Neural crest cell (in vitro differentiated cells): ENCODE data around the gene SIN3A. TPM values are rescaled to one million over a fixed set of nuclear protein-coding genes. Genes with fewer than 3 reads are reported as not detected.
"Not testable (repeated sequence)": the region's sequence is repeated elsewhere in the genome, so short reads cannot be mapped to it uniquely, and the experiment has no call there.

Experiments
- DNase-seq: peaks from one replicate; pipeline ENCODE4 v3.0.0; 2021; ENCODE audit warnings: low read depth, mixed read lengths, low spot score
- H3K27ac Mint-ChIP-seq: one replicate; pipeline ENCODE4 v1.8.0; 2021; ENCODE audit warnings: mild to moderate bottlenecking, mixed read lengths; ENCODE audit not compliant: unreplicated experiment
- H3K27me3 Mint-ChIP-seq: 2 replicates; pipeline ENCODE4 v1.8.0; 2021; ENCODE audit warnings: low read depth, mild to moderate bottlenecking, mixed read lengths
- H3K36me3 Mint-ChIP-seq: 2 replicates; pipeline ENCODE4 v1.8.0; 2021; ENCODE audit warnings: low read depth, mild to moderate bottlenecking, mixed read lengths
- H3K4me1 Mint-ChIP-seq: 2 replicates; pipeline ENCODE4 v1.8.0; 2021; ENCODE audit warnings: mixed read lengths
- H3K4me3 Mint-ChIP-seq: one replicate; pipeline ENCODE4 v1.8.0; 2021; ENCODE audit warnings: mild to moderate bottlenecking, mixed read lengths
- H3K9me3 Mint-ChIP-seq: 2 replicates; pipeline ENCODE4 v1.8.0; 2021; ENCODE audit warnings: mixed read lengths
- long read RNA-seq: library from polyadenylated mRNA; unstranded; transcript quantifications from one replicate; pipeline ENCODE4 v2.0.0, GENCODE V29; 2020
- total RNA-seq: library from RNA; stranded (reverse); gene quantifications from 2 replicates; pipeline ENCODE4 v1.2.1, GENCODE V29; 2021
- TF ChIP-seq, protein P1 (sequence below): fragments of 200-600 bp; sonication (generic); conservative IDR thresholded peaks from 2 replicates; pipeline ENCODE4 v1.5.0; 2021; ENCODE audit warnings: antibody characterized with exemption, mild to moderate bottlenecking

The SIN3A gene
- 92.2 and 97.4 TPM in 2 replicates for total RNA-seq
- long read RNA-seq, partial matches to known transcripts, result 36 of 46 reads
- long read RNA-seq, other reads (novel, unspliced or antisense), result 8 of 46 reads

DNA sequence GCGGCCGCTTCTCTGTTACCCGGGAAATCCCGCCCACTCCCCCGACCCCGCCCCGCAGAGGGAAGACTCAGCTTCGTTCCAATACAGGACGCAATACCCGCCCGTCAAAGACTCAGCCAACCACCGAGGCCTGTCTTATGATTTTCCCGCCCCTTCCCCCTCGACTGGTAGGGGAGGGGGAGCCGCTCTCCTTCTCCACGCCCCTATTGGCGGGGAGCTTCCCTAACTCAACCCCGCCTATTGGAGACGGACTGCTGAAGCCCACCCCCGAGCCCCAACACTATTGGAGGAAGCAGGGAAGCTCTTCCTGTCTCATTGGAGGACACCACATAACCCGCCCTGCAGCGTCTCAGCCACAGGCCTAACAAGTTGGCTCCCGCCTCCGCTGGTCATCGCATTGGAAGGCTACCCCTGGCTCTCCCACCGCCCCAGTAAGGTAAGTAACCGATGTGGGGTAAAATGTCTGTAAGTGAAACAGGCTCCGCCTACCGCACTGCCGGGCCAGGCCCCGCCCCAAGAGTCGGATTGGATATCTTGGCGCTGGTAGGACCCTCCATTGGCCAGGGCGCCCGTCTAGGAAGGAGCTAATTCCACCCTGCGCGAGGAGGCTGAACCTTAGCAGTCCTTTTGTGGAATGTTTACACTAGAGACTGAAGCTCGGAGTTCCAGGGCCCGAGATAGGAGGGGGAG lies at the start of gene SIN3A:
SIN3A (minus strand) TSS at position 17 of the 690 bp plus-strand sequence. CDS start 21,315 bp downstream, outside the sequence.
- Mint-ChIP-seq H3K27ac (peak within 1 kb of the TSS; percentile 97), H3K27me3 (peaks cover 6% of the 10 kb centered on the region), H3K4me3 (peak within 1 kb of the TSS; percentile 96), H3K9me3 (no peaks in the 10 kb centered on the region), H3K36me3 (no peaks in the 10 kb centered on the region), H3K4me1 (peaks cover 37% of the 10 kb centered on the region)
- TF ChIP-seq, protein P1, sequence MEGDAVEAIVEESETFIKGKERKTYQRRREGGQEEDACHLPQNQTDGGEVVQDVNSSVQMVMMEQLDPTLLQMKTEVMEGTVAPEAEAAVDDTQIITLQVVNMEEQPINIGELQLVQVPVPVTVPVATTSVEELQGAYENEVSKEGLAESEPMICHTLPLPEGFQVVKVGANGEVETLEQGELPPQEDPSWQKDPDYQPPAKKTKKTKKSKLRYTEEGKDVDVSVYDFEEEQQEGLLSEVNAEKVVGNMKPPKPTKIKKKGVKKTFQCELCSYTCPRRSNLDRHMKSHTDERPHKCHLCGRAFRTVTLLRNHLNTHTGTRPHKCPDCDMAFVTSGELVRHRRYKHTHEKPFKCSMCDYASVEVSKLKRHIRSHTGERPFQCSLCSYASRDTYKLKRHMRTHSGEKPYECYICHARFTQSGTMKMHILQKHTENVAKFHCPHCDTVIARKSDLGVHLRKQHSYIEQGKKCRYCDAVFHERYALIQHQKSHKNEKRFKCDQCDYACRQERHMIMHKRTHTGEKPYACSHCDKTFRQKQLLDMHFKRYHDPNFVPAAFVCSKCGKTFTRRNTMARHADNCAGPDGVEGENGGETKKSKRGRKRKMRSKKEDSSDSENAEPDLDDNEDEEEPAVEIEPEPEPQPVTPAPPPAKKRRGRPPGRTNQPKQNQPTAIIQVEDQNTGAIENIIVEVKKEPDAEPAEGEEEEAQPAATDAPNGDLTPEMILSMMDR, result no peak
- DNase-seq, result peak; percentile 92

GRCh38 chr15:75493732-75494131 lies 42.2 kb upstream of the SIN3A start:
- Mint-ChIP-seq H3K36me3 (peaks cover 10% of the 10 kb centered on the region), H3K4me1 (no peaks in the 10 kb centered on the region), H3K27me3 (no peaks in the 10 kb centered on the region), H3K27ac (no peak overlapping the region), H3K9me3 (no peaks in the 10 kb centered on the region), H3K4me3 (no peak overlapping the region)
- TF ChIP-seq, protein P1, result no peak
- no peak for DNase-seq

- Mint-ChIP-seq H3K4me1 (no peaks in the 10 kb centered on the region), H3K27ac (no peak overlapping the region), H3K36me3 (peaks cover 36% of the 10 kb centered on the region), H3K9me3 (peaks cover 6% of the 10 kb centered on the region), H3K4me3 (no peak overlapping the region), H3K27me3 (no peaks in the 10 kb centered on the region)
- no peak for DNase-seq
- TF ChIP-seq, protein P1, result no peak
Observed at GRCh38 chr15:75483961-75484360, 32.5 kb upstream of the SIN3A start.

DNA sequence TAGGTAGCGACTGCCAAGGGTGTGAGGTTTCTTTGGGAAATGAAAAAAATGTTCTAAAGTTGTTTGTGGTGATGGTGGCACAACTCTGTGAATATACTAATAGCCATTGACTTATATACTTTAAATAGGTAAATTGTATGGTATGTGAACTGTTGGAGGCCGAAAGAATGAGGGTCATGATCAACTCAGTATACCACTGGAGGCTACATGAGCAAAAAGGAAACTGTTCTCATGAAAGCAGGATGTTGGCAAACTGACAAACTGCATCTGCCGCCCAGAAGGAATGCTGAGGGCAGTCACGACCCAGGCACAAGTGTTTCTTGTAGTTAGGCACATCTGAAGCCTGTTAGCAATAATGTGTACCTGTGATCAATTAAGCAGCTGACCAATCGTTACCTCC lies 32.1 kb upstream of the SIN3A start:
- peaks cover 39% of the 10 kb centered on the region for H3K36me3 Mint-ChIP-seq
- H3K27ac Mint-ChIP-seq, H3K4me1 Mint-ChIP-seq: not testable (repeated sequence)

GRCh38 chr15:75483106-75483505 lies 31.6 kb upstream of the SIN3A start:
- H3K4me3 Mint-ChIP-seq, result no peak overlapping the region
- H3K4me1 Mint-ChIP-seq, result no peaks in the 10 kb centered on the region
- DNase-seq, result no peak
- peaks cover 41% of the 10 kb centered on the region for H3K36me3 Mint-ChIP-seq
- H3K27ac Mint-ChIP-seq, result no peak overlapping the region
- no peaks in the 10 kb centered on the region for H3K27me3 Mint-ChIP-seq
- TF ChIP-seq, protein P1, result no peak
- peaks cover 6% of the 10 kb centered on the region for H3K9me3 Mint-ChIP-seq

More for the DNA sequence above, 32.1 kb upstream of the SIN3A start:
- H3K4me3 Mint-ChIP-seq, H3K27me3 Mint-ChIP-seq, DNase-seq, H3K9me3 Mint-ChIP-seq: not testable (repeated sequence)

GRCh38 chr15:75480463-75480862 lies 29.0 kb upstream of the SIN3A start:
- peaks cover 37% of the 10 kb centered on the region for H3K36me3 Mint-ChIP-seq
- not testable (repeated sequence) for H3K9me3 Mint-ChIP-seq, H3K4me1 Mint-ChIP-seq, DNase-seq, H3K4me3 Mint-ChIP-seq, H3K27ac Mint-ChIP-seq, H3K27me3 Mint-ChIP-seq
